HL-60 (cell line): ENCODE data around the gene MYLK3.

Source experiments
- CTCF ChIP-seq: IDR thresholded peaks from one replicate; pipeline ENCODE4 v1.5.1; 2011; ENCODE audit warnings: low read length, control low read depth, inconsistent platforms; ENCODE audit not compliant: insufficient read depth
- POLR2AphosphoS5 ChIP-seq: IDR thresholded peaks from 2 replicates; pipeline ENCODE4 v1.6.1; 2012; ENCODE audit warnings: low read depth

DNA sequence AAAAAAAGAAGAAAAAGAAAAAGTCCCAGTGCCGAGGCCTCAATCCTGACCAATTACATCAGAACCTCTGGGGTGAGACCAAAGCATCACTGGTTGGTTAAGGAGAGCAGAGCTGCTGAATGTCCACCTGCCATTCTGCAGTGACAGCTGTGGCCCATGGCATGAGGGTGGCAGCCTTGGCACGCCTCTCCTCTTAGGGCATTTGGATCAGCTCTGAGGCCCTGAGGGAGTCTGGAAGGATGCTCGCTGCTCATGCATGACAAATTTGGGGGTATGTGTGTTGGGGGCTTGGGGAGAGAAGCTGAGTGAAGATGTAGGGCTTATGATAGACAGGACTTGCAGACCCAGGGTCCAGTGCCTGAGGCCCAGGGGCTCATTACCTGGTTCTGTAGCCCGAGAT lies 26.3 kb downstream of the MYLK3 start:
- no peak for TF ChIP-seq POLR2AphosphoS5
- TF ChIP-seq CTCF = no peak
